ENCODE results near the gene RAD51B.

DNA sequence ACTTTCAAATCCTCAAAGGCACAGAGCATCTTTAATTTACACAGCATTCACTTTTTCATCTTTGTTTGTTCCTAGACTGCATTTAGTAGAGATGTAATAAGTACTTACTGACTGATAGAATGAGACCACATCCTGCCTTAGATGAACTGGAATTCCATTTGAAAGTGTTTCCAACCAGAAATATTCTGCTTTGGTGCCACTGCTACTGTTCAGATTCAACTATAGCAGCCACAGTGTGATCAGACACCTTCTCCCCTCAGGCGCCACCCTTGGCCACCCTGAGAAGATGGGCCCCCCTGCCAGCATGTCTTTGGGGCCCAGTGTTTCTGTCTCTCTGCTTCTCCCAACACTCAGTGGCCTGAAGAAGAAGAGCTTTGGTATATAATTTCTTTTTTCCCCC is 449.1 kb downstream of the RAD51B start:
- TF ChIP-seq EZH2 (IDR thresholded peaks at IDR 0.05) (no peak), POLR2AphosphoS5 (IDR thresholded peaks at IDR 0.05; ENCODE audit: borderline replicate concordance, low read depth, low read length) (no peak), FOXP2 (optimal IDR thresholded peaks at IDR 0.05; ENCODE audit: control extremely low read depth, extremely low read length, insufficient read depth) (peak; percentile 32)
